Activated naive CD4-positive, alpha-beta T cell treated with anti-CD3 and anti-CD28 coated beads, Interleukin-2, amount 50 U/mL, for 16 hours (primary cell): ENCODE data around the gene IGFBP1.
"Not testable (repeated sequence)": the region's sequence is repeated elsewhere in the genome, so short reads cannot be mapped to it uniquely, and the experiment has no call there.

ENCODE experiments used
- DNase-seq: peaks from one replicate; pipeline ENCODE4 v3.0.0-alpha.2; 2020

Gene IGFBP1

GRCh38 chr7:45888185-45888992 is at the start of gene IGFBP1:
TSS of gene IGFBP1 (plus strand) at chr7:45888488. CDS start at chr7:45888653, 165 bp downstream.
- no peak for DNase-seq

DNA sequence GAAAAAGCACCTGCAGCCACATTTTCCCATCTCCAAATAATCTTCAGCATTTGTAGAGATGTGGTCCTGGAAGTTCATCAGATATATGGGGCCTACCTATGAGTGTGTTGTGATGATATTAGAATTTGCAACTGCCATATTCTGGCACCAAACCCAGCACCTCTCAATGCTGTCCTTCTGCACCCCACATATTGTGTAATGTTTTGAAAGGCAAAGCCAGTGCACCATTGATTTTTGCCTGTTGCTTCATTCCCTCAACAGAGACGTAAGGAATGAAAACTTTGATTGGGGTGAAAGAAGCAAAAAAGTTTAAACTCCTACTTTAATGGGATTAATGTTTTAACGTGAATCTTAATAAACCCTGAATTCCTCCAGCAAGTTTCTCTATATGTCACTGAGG is 49.4 kb upstream of the IGFBP1 start:
- DNase-seq, result not testable (repeated sequence)

DNA sequence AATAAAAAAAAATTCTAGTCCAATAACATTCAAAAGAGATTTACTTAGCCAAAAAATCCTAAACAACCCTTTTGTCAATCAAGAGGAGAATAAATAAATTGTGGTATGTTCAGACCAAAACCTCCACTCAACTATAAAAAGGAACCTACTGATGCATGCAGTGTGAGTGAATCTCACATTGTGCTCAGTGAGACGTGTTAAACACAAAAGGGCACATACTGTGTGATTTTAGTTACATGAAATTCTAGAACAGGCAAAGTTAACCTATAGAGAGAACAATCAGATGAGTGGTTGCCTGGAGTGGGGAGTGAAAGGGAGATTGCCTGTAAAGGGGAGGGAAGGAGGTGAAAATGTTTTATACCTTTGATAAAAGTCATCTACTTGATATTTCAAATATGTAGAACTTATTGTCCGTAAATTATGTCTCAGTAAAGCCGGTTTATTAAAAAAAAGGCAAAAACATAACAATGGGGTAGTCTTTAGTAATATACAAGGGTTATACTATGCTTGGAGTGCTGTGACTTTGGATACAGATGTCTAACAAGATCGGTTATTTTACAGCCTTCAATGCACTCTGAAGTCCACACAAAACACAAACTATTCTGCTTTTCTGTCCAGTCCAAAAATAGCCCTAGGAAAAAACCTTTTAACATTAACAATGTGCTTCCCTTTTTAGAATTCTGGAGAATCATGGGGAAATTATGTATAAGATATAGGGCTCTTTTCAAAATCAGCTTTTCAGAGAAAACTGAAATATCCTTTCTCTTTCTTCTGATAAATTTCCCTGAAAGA is 46.2 kb upstream of the IGFBP1 start:
- not testable (repeated sequence) for DNase-seq

- DNase-seq, result not testable (repeated sequence)
Observed at GRCh38 chr7:45846536-45846935, 41.8 kb upstream of the IGFBP1 start.

DNA sequence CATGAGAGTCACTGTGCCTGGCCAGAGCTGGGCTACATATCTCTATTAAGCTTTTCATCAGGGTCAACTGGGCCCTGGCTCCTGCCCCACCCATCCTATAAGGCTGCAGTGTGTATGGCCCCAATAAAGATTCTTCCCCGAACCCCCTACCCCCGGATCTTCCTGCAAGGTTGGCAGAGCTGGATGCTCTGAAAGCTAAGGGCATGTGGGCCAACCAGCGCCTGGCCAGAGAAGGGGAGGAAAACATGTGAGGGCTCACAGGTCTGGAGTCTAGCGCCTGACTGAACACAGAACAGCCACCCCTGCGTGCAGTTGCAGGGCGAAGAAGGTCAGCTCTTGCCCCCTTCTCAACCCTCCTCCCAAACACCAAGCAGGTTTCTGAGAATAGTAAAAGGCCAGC is 39.6 kb upstream of the IGFBP1 start:
- DNase-seq, result not testable (repeated sequence)

- not testable (repeated sequence) for DNase-seq
Observed at GRCh38 chr7:45852984-45853383, 35.3 kb upstream of the IGFBP1 start.

DNA sequence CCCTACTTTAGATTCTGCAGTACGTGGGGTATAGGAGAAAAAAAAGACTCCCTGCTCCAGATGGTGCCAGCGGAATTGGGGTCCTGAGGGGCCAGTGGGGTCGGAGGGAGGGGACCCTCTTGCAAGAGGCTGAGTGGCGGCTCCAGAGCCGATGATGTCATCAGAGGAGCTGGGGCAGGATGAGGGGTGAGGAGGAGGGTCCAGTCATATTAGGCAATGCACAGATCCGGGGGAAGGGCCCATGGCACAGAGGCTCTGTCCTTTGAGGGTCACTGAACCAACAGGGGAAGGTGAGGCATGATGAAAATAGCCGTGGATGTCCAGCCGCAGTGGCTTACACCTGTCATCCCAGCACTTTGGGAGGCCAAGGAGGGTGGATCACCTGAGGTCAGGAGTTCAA is 34.8 kb upstream of the IGFBP1 start:
- DNase-seq, result not testable (repeated sequence)

GRCh38 chr7:45855680-45856079 is 32.6 kb upstream of the IGFBP1 start:
- DNase-seq, result not testable (repeated sequence)

DNA sequence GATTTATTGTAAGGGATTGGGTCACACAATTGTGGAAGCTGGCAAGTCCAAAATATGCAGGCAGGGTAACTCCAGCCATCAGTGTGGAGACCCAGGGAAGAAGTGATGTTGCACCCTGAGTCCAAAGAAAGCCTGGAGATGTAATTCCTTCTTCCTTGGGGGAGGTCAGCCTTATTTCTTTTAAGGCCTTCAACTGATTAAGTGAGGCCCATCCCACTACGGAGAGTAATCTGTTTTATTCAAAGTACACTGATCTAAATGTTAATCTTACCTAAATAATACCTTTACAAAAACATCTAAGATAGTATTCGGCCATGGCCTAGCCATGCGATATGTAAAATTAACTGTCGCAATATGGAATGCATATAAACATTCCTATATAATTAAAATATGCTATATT is 31.4 kb upstream of the IGFBP1 start:
- DNase-seq, result not testable (repeated sequence)

- DNase-seq, result no peak
Observed at GRCh38 chr7:45863715-45864114, 24.6 kb upstream of the IGFBP1 start.

- DNase-seq, result no peak
Observed at GRCh38 chr7:45865594-45866410, 22.5 kb upstream of the IGFBP1 start.

- no peak for DNase-seq
Observed at GRCh38 chr7:45867471-45867870, 20.8 kb upstream of the IGFBP1 start.

- DNase-seq, result no peak
Observed at GRCh38 chr7:45869426-45869825, 18.9 kb upstream of the IGFBP1 start.

DNA sequence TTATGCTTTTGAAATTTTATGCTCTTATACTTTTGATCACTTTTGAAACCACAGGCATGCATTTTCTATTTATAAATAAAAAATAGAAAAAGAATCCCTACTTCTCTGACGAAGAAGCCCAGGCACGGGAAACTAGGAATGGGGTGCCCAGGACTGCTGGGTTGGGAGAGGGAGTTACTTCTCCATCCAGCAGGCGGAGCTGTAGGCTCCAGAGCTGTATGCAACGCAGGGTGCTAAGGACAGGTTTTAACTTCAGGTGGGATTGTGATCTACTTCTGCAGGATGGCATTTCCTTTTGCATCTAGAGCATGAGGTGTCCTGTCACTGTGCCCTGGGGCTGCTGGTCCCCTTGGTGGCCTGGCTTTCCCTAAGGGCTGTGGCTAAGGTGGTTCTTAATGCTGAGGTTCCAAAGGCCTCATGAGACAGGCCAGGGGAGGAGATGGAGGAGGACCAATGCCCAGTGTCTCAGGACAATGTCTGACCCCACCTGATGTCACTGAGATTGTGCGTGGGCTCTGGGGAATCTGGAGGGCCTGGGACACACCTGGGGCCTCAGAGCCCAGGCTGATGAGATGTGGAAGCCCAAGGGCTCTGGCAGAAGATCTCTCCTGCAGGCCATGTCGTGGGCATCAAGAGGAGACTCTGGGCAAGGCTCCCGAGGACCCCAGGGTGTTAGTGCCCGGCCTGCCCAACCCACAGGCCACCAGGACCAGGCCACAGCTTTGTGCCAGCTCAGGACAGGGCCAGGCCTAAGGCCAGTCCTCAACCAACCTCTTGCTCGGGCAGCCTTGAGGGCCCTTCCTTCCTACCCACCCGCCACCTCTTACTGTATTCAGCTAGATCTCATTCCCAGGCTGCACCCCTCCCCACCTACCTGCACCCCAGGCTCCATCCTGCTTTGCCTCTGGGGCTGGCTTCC is 15.9 kb upstream of the IGFBP1 start:
- DNase-seq, result no peak

DNA sequence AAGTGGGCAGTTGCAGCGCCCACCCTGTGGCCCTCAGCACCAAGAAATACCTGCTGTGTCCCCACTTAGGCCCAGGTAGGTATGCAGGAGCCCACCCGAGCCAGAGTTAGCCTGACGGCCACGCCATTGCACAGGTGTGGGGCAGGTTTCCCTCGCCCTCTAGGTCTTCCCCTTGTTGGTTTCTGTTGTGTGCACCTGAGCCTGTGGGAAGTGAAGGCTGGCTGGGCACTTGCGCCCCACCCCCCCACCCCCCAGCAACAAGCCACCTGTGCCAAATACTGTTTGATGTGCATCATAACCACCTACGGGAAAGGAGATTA is 15.3 kb upstream of the IGFBP1 start, which contains the start of gene CCDC201:
Gene CCDC201 (minus strand): TSS at position 48 of the 320 bp plus-strand sequence. CDS start 75 bp downstream, outside the sequence.
- no peak for DNase-seq

GRCh38 chr7:45873355-45873754 is 14.9 kb upstream of the IGFBP1 start:
- no peak for DNase-seq

DNA sequence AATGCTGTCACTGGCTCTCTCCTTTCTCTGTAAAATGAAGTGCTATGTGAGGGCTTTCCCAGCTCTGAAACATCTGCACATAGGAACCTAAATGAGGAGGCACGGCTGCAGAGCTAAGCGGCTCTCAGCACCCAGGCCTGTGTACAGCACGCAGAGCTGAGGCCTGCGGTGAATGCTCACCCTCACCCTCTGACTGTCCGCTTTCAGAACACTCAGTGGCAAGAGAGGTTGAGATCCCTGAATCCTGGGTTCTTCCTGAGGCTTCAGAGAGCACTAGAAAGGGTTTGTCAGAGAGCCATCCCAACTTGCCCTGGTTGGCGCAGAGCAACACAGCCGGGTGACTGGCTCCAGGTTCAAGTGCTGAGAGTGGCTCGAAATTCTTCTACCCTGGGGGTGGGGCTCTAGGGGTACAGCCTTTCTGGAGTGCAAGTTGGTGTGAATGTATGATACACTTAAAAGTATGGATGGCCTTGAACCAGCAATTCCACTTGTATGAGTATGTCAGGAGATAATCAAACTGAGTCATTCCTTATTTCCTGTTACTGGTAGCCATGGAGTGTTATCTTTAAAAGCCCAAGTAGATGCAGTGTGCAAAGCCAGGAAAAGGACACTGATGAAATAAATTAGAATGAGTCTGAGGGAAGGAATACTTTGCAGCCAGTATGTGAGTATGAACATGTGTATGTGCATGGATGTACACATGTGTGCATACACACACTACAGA is 13.7 kb upstream of the IGFBP1 start:
- no peak for DNase-seq

GRCh38 chr7:45876519-45876918 is 11.8 kb upstream of the IGFBP1 start:
- DNase-seq, result no peak

- DNase-seq, result no peak
Observed at GRCh38 chr7:45878457-45879144, 9.7 kb upstream of the IGFBP1 start.

DNA sequence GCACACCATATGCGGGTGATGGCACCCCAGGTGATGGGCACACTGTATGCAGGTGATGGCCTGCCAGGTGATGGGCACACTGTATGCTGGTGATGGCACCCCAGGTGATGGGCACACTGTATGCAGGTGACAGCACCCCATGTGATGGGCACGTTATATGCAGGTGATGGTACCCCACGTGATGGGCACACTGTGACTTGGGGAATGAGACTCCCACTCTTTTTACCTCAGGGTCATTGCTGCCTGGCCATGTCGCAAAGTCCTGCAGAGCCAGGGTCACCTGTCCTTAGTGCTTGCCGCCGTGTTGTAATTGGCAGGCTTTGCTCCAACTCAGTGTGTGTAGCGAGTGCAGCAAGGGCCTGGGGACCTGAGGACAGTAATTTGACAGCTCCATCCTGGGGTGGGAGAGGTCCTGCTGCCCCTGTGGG is 7.8 kb upstream of the IGFBP1 start:
- no peak for DNase-seq
